Adrenal gland (tissue), 5 donors: ENCODE measurements around the gene KRTAP5-5.
A peak's percentile ranks its signal among the peaks of the same experiment; 100 is the strongest.

ENCODE experiments used
- CTCF ChIP-seq, 6 experiments: fragments of 450-650 bp in 4 of 6; fragments of 200-600 bp in 2 of 6; sonication (generic) in 1 of 6; IDR thresholded peaks; 1 replicate in 5 of 6; 2 replicates in 1 of 6; pipeline versions ENCODE4 v1.5.1 to v1.8.0; 2016 to 2021; ENCODE audit warnings: antibody characterized with exemption in 6 of 6, mild to moderate bottlenecking in 2 of 6, moderate library complexity in 1 of 6
- POLR2A ChIP-seq, 2 donors: fragments of 450-650 bp; IDR thresholded peaks; one replicate each; pipeline ENCODE4 v1.6.1; 2017; ENCODE audit warnings: antibody characterized with exemption in 2 of 2, mild to moderate bottlenecking in 2 of 2, moderate library complexity in 1 of 2
- donor health status: DM: no; HTN: no; CAD: no.

DNA sequence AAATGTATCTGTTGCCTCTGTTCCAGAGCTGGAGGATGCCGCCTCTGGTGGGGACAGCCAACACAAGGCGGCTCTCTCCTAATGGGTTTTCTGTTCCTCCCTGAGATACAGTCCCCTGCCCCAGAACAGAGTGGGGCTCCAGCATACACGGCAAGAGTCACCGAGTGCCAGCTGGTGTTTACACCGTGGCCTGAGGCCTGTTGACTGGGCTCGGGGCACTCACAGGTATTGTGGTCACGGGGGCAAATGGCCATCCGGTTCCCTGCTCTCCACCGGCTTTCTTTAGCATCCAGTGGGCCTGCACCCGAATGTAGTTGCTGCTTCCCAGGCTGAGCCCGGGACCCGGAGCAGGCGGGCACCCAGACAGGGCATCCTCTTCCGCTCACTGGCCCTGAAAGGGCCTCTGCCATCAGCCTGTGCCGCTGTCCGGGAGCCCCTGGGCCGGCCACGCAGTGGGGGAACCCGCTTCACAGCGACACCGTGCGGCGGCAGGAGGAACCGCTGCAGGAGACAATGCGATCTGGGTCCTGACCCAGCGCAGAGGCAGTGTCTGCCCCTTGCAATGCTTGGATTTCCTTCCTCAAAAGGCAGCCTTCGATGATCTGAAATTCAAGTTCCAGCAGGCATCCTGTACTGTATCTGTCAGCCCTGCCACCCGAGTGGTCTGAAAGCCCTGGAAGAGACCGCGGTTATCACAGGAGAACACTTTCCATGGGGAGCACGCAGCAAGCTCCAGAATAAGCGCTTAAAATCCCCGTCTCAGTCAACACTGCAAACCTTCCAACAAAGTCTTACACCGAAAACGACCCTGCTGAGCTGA, 859 bp upstream of the KRTAP5-5 start:
- peak; percentile 62 to 89 (median 70) for TF ChIP-seq CTCF (IDR thresholded peaks at IDR 0.05)
- TF ChIP-seq POLR2A (IDR thresholded peaks at IDR 0.05) = no peak
